ENCODE measurements around the gene SAMSN1.
"Not testable (repeated sequence)": the region's sequence is repeated elsewhere in the genome, so short reads cannot be mapped to it uniquely, and the experiment has no call there.

SAMSN1 gene

DNA sequence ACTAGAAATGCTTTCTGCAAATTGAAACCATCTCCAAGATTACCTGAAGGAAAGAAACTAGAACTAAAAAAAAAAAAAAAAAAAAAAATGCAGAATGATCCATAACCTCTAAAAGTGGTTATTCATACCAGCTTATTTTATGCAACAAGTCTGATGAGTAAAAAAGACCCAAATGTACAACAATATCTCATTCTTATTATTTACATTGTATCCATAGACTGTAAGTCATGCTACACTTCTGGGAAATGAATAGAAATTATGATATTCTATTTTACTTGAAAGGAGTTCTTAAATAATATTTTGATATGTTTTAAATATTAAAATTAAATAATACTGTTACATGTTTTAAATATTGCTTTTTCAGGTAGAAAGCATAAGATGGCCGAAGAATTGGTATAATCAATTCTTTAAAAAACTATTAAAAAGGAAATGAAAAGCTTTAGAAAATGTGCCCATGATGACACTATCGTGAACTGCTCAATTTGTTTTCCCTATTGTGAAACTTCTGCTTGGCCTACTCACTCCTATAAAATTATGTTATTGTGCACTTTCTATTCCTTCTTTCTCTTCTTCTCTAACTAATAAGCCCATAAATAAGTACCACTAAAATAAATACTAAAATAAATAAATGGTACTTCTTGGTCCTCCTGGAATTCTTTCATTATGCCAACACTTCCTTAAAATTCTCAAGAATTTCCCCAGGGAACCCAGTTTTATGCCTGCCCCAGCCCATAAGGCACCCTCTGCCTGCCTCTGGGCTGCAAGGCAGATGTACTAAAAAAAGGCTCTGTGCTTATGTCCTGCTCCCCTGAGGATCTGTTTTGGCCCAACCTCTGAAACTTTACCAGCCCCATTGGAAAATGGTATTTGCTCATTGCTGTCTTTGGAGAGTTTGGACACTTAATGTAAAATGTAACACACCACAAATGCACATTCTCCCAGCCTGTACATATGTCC, 18.1 kb downstream of the SAMSN1 start:
- no peak for DNase-seq (ENCODE audit: low spot score)

DNA sequence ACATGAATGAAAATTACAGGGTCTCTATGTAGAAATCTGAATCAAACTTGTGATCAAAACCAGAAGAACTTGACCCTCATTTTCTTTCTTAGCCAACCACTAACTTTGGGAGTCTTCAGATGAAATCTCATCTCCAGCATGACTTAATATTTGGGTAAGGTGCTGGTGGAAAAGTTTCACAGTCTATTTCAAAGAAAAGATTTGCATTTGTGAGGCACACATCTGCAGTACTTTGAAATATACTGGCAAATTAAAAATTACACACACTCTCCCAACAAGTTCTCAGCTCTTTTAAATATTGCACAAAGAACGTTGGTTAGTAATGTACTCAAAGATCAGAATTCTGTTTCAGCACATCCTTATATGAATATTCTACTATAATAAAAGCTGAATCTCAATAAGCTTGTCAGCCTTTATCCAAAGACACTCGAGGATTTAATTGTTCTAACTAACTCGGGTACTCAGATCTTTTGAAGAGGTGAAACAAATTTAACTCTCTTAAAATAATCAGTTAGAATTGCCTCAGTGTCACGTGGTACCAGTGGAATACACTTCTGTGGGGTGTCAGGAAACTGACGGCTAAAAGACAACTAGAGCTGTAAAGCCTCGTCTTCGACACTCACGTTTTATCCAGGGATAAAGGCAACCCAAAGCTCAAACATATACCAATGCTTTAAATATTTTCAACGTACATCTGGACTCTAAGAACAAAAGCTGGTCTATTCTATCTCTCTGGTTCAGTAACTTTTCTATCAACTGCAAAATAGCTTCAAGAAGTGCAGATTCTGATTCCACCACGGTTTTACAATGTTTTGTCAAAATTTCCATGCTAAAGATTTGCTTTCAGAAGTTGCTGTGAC, 19.0 kb downstream of the SAMSN1 start:
- no peak for DNase-seq (ENCODE audit: low spot score)

DNA sequence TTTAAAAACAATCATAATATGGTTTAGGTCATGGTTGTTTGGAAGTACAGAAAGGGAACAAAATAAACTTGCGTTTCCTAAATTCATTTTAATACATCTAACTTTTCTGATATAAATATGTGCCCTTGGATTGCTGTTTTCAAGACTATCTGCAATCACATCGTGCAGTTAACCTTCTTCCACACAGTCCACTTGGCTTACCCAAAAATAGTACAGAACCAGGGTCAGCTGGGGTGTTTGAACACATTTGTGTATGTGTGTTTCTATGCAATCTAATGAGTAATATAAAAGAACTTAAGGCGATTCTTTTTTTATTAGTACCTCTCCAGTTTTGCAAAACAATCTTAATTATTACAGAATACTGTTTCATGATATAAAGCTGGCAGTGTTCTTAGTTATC, 19.9 kb downstream of the SAMSN1 start:
- DNase-seq (ENCODE audit: low spot score): no peak

DNA sequence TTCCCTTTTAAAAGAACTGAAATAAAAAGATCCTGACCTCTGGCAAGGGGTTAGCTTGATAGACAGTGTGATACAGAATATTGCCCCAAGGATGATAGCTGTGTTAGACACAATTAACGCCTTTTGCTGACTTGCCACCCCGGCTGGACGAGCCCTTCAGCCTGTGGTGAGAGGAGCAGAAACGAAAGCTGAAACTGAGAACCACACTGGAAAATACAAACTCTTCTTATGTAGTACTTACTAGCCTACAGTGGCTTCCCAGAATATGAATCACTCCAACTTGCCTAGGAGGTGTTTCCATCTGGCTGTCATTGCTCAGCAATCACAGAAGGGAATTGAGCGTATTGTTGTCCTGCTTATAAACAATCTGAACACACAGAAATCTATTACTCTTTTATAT, 22.9 kb downstream of the SAMSN1 start:
- no peak for DNase-seq (ENCODE audit: low spot score)

GRCh38 chr21:14522736-14523135, 23.4 kb downstream of the SAMSN1 start:
- DNase-seq (ENCODE audit: low spot score): no peak

GRCh38 chr21:14520535-14520934, 25.6 kb downstream of the SAMSN1 start:
- DNase-seq (ENCODE audit: low spot score): no peak

GRCh38 chr21:14519000-14519399, 27.1 kb downstream of the SAMSN1 start:
- DNase-seq (ENCODE audit: low spot score): no peak

- no peak for DNase-seq (ENCODE audit: low spot score)
Measured at GRCh38 chr21:14513804-14514203, 32.3 kb downstream of the SAMSN1 start.

DNA sequence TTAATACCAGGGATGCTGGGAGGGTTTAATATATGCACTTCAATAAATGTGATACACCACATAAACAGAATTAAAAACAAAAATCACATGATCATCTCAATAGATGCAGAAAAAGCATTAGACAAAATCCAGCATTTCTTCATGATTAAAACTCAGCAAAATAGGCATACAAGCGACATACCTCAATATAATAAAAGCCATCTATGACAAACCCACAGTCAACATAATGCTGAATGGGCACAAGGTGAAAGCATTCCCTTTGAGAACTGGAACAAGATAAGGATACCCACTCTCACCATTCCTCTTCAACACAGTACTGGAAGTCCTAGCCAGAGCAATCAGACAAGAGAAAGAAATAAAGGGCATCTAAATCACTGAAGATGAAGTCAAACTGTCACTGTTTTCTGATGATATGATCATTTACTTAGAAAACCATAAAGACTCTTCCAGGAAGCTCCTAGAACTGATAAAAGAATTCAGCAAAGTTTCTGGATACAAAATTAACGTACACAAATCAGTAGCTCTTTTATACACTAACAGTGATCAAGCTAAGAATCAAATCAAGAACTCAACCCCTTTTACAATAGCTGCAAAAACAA, 39.2 kb downstream of the SAMSN1 start:
- DNase-seq (ENCODE audit: low spot score): not testable (repeated sequence)

- DNase-seq (ENCODE audit: low spot score): no peak
Measured at GRCh38 chr21:14500873-14501272, 45.2 kb downstream of the SAMSN1 start.

DNA sequence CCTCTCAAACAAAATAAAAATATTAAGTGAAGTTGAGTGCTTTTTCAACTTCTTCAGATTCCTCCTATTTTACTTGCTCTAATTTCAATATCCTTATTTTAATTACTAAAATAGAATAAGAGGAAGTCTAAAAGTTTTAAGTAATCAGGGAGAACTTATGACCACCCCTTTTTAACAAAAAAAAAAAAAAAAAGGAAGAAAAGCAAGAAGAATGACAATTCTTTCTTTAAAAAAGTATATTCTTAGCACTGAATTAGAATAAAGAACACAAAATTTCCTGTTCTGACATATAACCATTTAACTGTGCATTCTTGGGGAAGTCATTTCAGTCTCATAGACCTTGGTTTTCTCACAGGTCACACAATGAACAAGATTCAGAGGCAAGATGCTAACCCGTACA, 46.8 kb downstream of the SAMSN1 start:
- no peak for DNase-seq (ENCODE audit: low spot score)

DNA sequence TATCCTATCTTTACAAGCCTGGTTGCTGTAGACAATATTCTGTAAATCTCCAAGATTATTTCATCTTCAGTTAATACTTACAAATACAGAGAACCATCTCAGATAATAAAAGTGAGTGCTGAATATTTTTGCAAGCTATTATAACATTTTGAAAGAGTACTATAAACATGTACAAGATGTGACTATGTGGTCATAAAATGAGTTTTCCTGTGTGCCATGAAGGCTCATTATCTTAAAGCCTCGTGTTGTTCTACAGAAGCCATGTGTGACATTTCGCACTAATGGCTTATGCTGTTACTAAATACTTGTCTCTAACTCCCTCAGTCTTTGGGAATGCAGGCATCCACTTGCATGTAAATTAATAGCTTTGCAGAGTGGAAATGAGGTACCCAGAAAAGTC, 48.3 kb downstream of the SAMSN1 start:
- DNase-seq (ENCODE audit: low spot score): no peak

GRCh38 chr21:14495075-14495474, 51.0 kb downstream of the SAMSN1 start:
- DNase-seq (ENCODE audit: low spot score): no peak

DNA sequence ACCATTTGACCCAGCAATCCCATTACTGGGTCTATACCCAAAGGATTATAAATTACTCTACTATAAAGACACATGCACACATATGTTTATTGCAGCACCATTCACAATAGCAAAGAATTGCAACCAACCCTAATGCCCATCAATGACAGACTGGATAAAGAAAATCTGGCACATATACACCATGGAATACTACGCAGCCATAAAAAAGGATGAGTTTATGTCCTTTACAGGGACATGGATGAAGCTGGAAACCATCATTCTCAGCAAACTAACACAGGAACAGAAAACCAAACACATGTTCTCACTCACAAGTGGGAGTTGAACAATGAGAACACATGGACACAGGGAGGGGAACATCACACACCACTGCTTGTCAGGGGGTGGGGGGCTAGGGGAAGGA, 51.9 kb downstream of the SAMSN1 start:
- DNase-seq (ENCODE audit: low spot score): not testable (repeated sequence)

GRCh38 chr21:14493731-14494130, 52.4 kb downstream of the SAMSN1 start:
- DNase-seq (ENCODE audit: low spot score): no peak

DNA sequence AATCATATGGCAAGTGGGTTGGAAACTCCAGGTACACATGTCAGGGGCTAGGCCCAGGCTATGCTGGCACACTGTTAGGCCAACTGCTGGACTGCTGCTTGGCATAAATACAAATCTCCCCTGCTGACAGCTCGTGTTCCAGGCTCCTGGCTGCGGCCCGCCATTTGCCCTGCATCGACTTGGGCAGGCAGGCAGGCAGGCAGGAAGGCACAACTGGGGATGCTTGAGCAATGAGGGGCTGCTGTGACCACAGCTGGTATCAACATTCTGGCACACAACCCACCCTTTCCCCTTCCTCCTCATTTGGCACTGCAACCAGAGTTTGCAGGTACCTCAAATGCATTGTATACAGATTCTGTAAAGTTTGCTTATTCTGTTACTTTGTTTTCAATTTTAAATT, 53.2 kb downstream of the SAMSN1 start:
- DNase-seq (ENCODE audit: low spot score): no peak

DNA sequence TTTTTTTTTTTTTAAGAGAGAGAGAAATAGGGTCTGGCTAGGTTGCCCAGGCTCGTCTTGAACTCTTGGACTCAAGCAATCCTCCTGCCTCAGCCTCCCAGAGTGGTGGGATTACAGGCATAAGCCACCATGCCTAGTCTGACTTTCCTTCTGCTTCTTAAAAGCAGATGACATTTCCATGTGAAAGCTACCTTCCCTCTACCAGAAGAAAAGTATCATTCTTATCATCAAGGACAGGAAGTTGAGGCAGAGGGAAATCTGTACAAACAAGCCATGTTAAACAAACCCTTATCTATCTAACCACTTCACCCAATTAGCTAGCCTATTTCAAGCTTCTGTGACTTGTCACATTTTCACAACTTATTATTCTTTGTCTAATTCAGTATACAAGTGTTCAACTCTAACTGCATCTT, 54.8 kb downstream of the SAMSN1 start:
- DNase-seq (ENCODE audit: low spot score): no peak

GRCh38 chr21:14488672-14489204, 57.4 kb downstream of the SAMSN1 start:
- DNase-seq (ENCODE audit: low spot score): no peak

DNA sequence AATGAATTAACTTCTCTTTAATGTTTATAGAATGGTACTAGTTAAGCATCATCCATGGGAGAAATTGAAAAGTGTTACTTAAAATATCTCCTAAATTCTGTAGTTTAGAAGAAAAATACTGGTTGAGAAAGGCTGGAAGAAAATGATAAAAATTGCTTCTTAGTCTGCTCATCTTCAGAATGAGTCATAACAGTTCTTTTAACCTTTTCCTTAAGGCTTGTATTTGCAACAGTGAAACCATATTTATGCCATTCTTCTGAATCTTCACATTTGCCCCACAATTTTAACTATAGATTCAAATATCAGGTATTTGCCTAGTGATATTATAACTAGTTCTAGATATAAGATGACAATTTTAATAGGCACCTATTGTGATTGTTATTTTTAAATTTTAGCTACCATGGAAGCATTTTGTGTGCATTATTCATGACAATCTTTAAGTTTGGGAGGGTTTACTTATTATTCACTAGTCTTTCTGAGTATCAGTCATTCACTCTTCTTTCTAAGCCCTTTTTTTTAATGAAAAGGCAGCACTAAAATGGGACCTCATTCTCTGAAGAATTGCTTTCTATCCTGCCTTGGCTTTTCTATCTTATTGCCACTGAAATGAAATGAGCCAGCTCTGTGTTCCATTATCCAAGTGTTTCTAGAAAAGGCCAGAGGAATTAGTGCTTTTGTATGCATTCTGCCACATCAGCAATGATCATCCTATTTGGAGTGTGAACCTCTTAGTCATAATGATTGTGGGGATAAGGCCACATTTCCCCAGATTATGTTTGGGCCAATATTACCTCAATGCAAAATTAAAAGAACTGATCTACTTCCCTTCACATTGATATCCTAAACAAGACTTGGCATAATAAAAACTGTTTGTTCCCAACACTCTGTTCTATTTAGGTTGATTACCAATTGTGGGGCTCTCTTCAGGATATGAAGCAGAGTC, 58.4 kb downstream of the SAMSN1 start:
- no peak for DNase-seq (ENCODE audit: low spot score)

DNA sequence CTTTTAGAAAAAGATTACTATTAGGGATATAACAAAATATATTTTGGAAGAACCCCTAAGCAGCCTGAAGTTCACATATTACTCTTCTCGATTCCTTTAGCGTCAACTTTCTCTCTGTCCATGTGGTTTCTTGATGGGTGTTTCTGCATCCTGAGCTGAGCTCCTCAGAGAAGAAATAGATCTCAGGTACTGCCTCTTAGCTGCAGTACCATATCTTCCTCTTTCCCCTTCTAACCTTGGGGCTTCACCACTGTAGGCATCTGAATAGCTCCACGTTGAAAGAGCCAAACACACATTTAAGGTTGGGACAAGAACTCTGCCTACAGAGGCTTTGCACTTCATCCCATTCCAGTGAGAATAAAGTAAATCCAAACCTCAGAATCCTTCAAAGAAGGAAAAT, 59.2 kb downstream of the SAMSN1 start:
- no peak for DNase-seq (ENCODE audit: low spot score)
